ENCODE results near the gene UGT2B7. TPM values are rescaled to one million over a fixed set of nuclear protein-coding genes. Genes with fewer than 3 reads are reported as not detected.

Gene UGT2B7
- total and polyA plus RNA-seq, 2 of the 13 experiments (the other 11 are each of a cell fraction or from before 2014, with no cell fraction given): 26.8 to 41.8 TPM

DNA sequence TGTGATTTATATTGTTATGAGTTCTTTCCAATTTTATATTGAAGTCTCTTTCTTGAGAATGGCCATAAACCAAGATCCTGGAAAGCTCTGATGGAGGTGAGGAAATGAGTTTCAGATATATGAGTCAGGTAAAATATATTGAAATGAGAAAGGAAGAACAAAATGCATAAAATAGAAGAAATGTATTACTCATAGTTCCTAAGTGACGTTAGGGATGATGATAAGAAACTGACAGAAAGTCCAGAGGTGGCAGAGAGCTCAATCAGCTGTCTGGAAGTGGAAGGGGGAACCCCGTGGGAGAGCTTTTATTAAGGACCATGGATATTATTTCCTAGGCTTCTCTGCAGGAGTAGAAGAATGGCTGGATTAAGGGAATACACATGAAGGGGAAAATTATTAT, 24.6 kb downstream of the UGT2B7 start:
- no peak overlapping the region for H3K27ac ChIP-seq (ENCODE audit: extremely low read length, insufficient read depth, low read length)
- ChIA-PET CTCF (ENCODE audit: low intra/inter-chr PET ratio, low total read pairs) (no interaction called here), POLR2A (no interaction called here)
- intact Hi-C loops (cut with micrococcal nuclease; ENCODE audit: unreplicated experiment): loop anchor here (2.0 kb wide), 1 partner anchor 16 kb away; no protein-coding TSS in a partner anchor
- H3K36me3 ChIP-seq (replicated peaks in 1 of 2; ENCODE audit: control insufficient read depth in 1 of 2, insufficient read depth in 2 of 2, low read length in 2 of 2): no peaks in the 10 kb centered on the region
- no peaks in the 10 kb centered on the region for H3K27me3 ChIP-seq (ENCODE audit: control insufficient read depth in 1 of 2, insufficient read depth in 2 of 2, low read length in 2 of 2)
- no peak for FAIRE-seq
- BruUV-seq (replicated peaks): no TSS peak
- no peaks in the 10 kb centered on the region for H4K20me1 ChIP-seq (ENCODE audit: insufficient read depth, low read length)
- no peak overlapping the region for H3K9ac ChIP-seq (ENCODE audit: insufficient read depth, low read depth, low read length)
- no peak for ATAC-seq
- in situ Hi-C loops (cut with HindIII; ENCODE audit: extremely low pct_ligation_motif_present, low pct_unique_long_range_greater_than_20kb): no loop called here
- H3K4me2 ChIP-seq (ENCODE audit: low read depth, low read length): no peak overlapping the region
- no peak overlapping the region for H2AFZ ChIP-seq (ENCODE audit: low read length)
- WGBS (ENCODE audit: low lambda C conversion rate): 96% methylated on average over 2 of the region's 2 CpGs
- no peak for TF ChIP-seq ZFP36L2 (CRISPR knock-in tag; IDR thresholded peaks at IDR 0.05)
- no peak for TF ChIP-seq AKAP8 (CRISPR knock-in tag; IDR thresholded peaks at IDR 0.05)
- no peak for TF ChIP-seq SUZ12 (IDR thresholded peaks at IDR 0.05; ENCODE audit: low read depth, low read length)
- no peak for TF ChIP-seq ARNT2 (CRISPR knock-in tag; IDR thresholded peaks at IDR 0.05; ENCODE audit: low read depth)
- no peak for TF ChIP-seq MTF2 (CRISPR knock-in tag; IDR thresholded peaks at IDR 0.05; ENCODE audit: borderline replicate concordance)
- no peak for TF ChIP-seq NFKBIZ (CRISPR knock-in tag; IDR thresholded peaks at IDR 0.05)
- no peak for TF ChIP-seq ZNF101 (CRISPR knock-in tag; IDR thresholded peaks at IDR 0.05; ENCODE audit: borderline replicate concordance, low read depth)
- TF ChIP-seq BORCS8-MEF2B (CRISPR knock-in tag; IDR thresholded peaks at IDR 0.05): no peak
- TF ChIP-seq ZNF746 (CRISPR knock-in tag; IDR thresholded peaks at IDR 0.05): no peak
- no peak for TF ChIP-seq SIN3B (IDR thresholded peaks at IDR 0.05; ENCODE audit: low read length)
- TF ChIP-seq RCOR2 (CRISPR knock-in tag; IDR thresholded peaks at IDR 0.05): no peak
- no peak for TF ChIP-seq ESRRA (CRISPR knock-in tag; IDR thresholded peaks at IDR 0.05; ENCODE audit: low read depth)
- no peak for TF ChIP-seq PCBP2 (optimal IDR thresholded peaks at IDR 0.05; ENCODE audit: low read depth, low read length, poor library complexity, severe bottlenecking)
- no peak for DNase-seq (ENCODE audit: low spot score)
- no peak overlapping the region for H3K4me3 ChIP-seq (replicated peaks in 1 of 3; ENCODE audit: insufficient read depth in 1 of 3, low read depth in 2 of 3, low read length in 3 of 3)
- H3K79me2 ChIP-seq (ENCODE audit: insufficient read depth, low read length): no peaks in the 10 kb centered on the region
- peaks cover 23% of the 10 kb centered on the region for H3K4me1 ChIP-seq (ENCODE audit: insufficient read depth, low read length)
- no peaks in the 10 kb centered on the region for H3K9me3 ChIP-seq (ENCODE audit: low read length)
